ENCODE results near the gene RHCG.

- no peak for TF ChIP-seq CTCF (conservative IDR thresholded peaks at IDR 0.05; ENCODE audit: low read length)
- TF ChIP-seq EZH2phosphoT487 (IDR thresholded peaks at IDR 0.05; ENCODE audit: borderline replicate concordance, low read depth, low read length), result no peak
Observed at GRCh38 chr15:89439764-89440163, 56.6 kb downstream of the RHCG start.

All from OCI-LY7 (cell line).